Psoas muscle (tissue), 8 donors: Measurements from ENCODE around the gene ADGRE1. TPM values are rescaled to one million over a fixed set of nuclear protein-coding genes. Genes with fewer than 3 reads are reported as not detected.

ENCODE experiments used
- ATAC-seq, 4 donors: fragments of 200-7000 bp; cut with Tn5 transposase; one replicate each; pipeline ENCODE4 v1.9.1; 2020; ENCODE audit warnings: moderate library complexity in 3 of 4, mild to moderate bottlenecking in 2 of 4
- DNase-seq, 2 donors: peaks; one replicate each; pipeline ENCODE4 v3.0.0-alpha.2; 2020
- H3K27ac ChIP-seq: fragments of 200-600 bp; one replicate; pipeline ENCODE4 v1.8.0; 2022
- H3K27me3 ChIP-seq, 3 donors: fragments of 200-600 bp in 1 of 3; one replicate each; pipeline versions ENCODE4 v1.6.1 to v1.8.0; 2013 to 2022; ENCODE audit warnings: low read length in 2 of 3, mild to moderate bottlenecking in 2 of 3, moderate library complexity in 1 of 3; ENCODE audit not compliant: insufficient read depth in 3 of 3
- H3K36me3 ChIP-seq, 2 donors: fragments of 200-600 bp in 1 of 2; one replicate each; pipeline versions ENCODE4 v1.6.1 to v1.8.0; 2013 to 2022; ENCODE audit warnings: low read depth in 1 of 2, mild to moderate bottlenecking in 1 of 2, moderate library complexity in 1 of 2; ENCODE audit not compliant: insufficient read depth in 1 of 2
- H3K4me1 ChIP-seq: fragments of 200-600 bp; one replicate; pipeline ENCODE4 v1.8.0; 2022
- H3K4me3 ChIP-seq: fragments of 200-600 bp; one replicate; pipeline ENCODE4 v1.8.0; 2022; ENCODE audit warnings: mild to moderate bottlenecking
- H3K9me3 ChIP-seq: fragments of 200-600 bp; one replicate; pipeline ENCODE4 v1.8.0; 2022
- WGBS, 3 donors: extraction: QIAGEN DNeasy Blood & Tissue Kit; methylation state at CpG; one replicate each; pipeline versions ENCODE4 v1.1.6 to v1.1.7; 2013; 5-methylcytosine and 5-hydroxymethylcytosine counted together
- intact Hi-C, 2 donors: fragments of 100-400 bp; cut with DNase I; formaldehyde crosslinking; loops; one replicate each; pipeline versions ENCODE4 v1.11.0 to v1.14.2; 2022
- polyA plus RNA-seq, 3 donors: library from polyadenylated mRNA; stranded (reverse); fragments of 200-250 nt; gene quantifications; one replicate each; pipeline ENCODE4 v1.2.3, GENCODE V29; 2013
- total RNA-seq, 4 donors: library from RNA; stranded (reverse); fragmentation: NEBNext Ultra II Directional in 2 of 4; extraction: Animal tissue kit (Norgen Biotek cat#: 25700) in 2 of 4; gene quantifications; one replicate each; pipeline versions ENCODE4 v1.2.1 to v1.2.4, GENCODE V29; 2021 to 2023
- TF ChIP-seq, protein P1 (sequence below): fragments of 200-600 bp; IDR thresholded peaks from one replicate; pipeline ENCODE4 v1.8.0; 2022; ENCODE audit warnings: antibody characterized with exemption
- donor health status: healthy with polysubstance abuse.
- donor health status: DM: no; HTN: no; CAD: no; lungs with moderate emphysema.
- donor health status: Bipolar disorder and iron deficiency.
- donor health status: healthy.
- donor health status: DM: yes; HTN: yes; CAD: no.
- donor health status: DM: no; HTN: no; CAD: no.
- donor health status: DM: no; HTN: no; CAD: no.
- donor health status: DM: yes; HTN: yes; CAD: no.

The ADGRE1 gene
- total and polyA plus RNA-seq, 7 donors, result 0.03 to 0.42 (median 0.22) TPM; not detected in 3

DNA sequence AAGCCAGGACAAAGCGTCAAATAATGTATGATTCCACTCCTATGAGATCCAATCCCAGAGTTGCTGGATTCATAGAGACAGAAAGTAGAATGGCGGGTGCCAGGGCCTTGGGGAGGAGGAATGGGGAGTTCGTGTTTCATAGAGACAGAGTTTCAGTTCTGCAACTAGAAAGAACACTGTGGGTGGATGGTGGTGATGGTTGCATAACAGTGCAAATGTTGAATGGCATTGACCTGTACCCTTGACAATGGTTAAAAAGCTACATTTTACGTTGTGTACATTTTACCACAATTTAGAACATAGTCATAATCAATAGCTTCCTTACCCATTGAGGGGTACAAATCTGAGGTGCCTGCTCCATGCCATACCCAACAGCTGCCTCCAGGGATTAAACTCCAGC lies 100.5 kb downstream of the ADGRE1 start:
- no peak for ATAC-seq
- TF ChIP-seq, protein P1, sequence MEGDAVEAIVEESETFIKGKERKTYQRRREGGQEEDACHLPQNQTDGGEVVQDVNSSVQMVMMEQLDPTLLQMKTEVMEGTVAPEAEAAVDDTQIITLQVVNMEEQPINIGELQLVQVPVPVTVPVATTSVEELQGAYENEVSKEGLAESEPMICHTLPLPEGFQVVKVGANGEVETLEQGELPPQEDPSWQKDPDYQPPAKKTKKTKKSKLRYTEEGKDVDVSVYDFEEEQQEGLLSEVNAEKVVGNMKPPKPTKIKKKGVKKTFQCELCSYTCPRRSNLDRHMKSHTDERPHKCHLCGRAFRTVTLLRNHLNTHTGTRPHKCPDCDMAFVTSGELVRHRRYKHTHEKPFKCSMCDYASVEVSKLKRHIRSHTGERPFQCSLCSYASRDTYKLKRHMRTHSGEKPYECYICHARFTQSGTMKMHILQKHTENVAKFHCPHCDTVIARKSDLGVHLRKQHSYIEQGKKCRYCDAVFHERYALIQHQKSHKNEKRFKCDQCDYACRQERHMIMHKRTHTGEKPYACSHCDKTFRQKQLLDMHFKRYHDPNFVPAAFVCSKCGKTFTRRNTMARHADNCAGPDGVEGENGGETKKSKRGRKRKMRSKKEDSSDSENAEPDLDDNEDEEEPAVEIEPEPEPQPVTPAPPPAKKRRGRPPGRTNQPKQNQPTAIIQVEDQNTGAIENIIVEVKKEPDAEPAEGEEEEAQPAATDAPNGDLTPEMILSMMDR, result no peak
- intact Hi-C loops, result no loop called here
- peaks cover 14% of the 10 kb centered on the region for H3K9me3 ChIP-seq
- H3K27ac ChIP-seq, result no peak overlapping the region
- no peak overlapping the region for H3K4me3 ChIP-seq
- WGBS, 3 donors, result 51 to 53% (median 51%) methylated on average over 4 of the region's 4 CpGs
- DNase-seq, result no peak
- H3K27me3 ChIP-seq, result no peaks in the 10 kb centered on the region
- no peaks in the 10 kb centered on the region for H3K4me1 ChIP-seq
- H3K36me3 ChIP-seq, result no peaks in the 10 kb centered on the region

- H3K4me3 ChIP-seq, result no peak overlapping the region
- TF ChIP-seq, protein P1, result no peak
- WGBS, 3 donors, result 33 to 58% (median 40%) methylated on average over 3 of the region's 3 CpGs
- intact Hi-C loops, result no loop called here
- H3K9me3 ChIP-seq, result peaks cover 14% of the 10 kb centered on the region
- H3K4me1 ChIP-seq, result no peaks in the 10 kb centered on the region
- DNase-seq (no peak), ATAC-seq (no peak)
- no peak overlapping the region for H3K27ac ChIP-seq
- no peaks in the 10 kb centered on the region for H3K36me3 ChIP-seq
- no peaks in the 10 kb centered on the region for H3K27me3 ChIP-seq
These were observed 100.9 kb downstream of the ADGRE1 start for GRCh38 chr19:6988257-6988656.

Other genes with a start within 250 kb of the ADGRE1 start
- under 1 TPM in 3 of 4 donors, not detected in 1; 0.06 to 0.81 (median 0.27) TPM for gene TNFSF14, start 217.4 kb upstream of the ADGRE1 start, total RNA-seq
- gene TNFSF14, start 217.4 kb upstream of the ADGRE1 start, polyA plus RNA-seq, result under 1 TPM; 0.01 to 0.34 (median 0.09) TPM
- gene C3, start 166.9 kb upstream of the ADGRE1 start, total RNA-seq, result 100 to 1,000 TPM in 2 of 4 donors, 10 to 100 TPM in 2; 78.6 to 120 (median 94.9) TPM
- 10 to 100 TPM; 37.7 to 88.8 (median 72.7) TPM for gene C3, start 166.9 kb upstream of the ADGRE1 start, polyA plus RNA-seq
- 10 to 100 TPM; 12.5 to 27.8 (median 21.3) TPM for gene GPR108, start 150.0 kb upstream of the ADGRE1 start, total RNA-seq
- 10 to 100 TPM; 19.3 to 25.7 (median 25.0) TPM for gene GPR108, start 150.0 kb upstream of the ADGRE1 start, polyA plus RNA-seq
- gene TRIP10, start 147.9 kb upstream of the ADGRE1 start, total RNA-seq, result 100 to 1,000 TPM; 215 to 264 (median 223) TPM
- gene TRIP10, start 147.9 kb upstream of the ADGRE1 start, polyA plus RNA-seq, result 100 to 1,000 TPM; 104 to 297 (median 234) TPM
- under 1 TPM in 1 of 4 donors, not detected in 3; 0.13 TPM for gene SH2D3A, start 120.1 kb upstream of the ADGRE1 start, total RNA-seq
- under 1 TPM; 0.07 to 0.17 (median 0.10) TPM for gene SH2D3A, start 120.1 kb upstream of the ADGRE1 start, polyA plus RNA-seq
- gene VAV1, start 114.9 kb upstream of the ADGRE1 start, total RNA-seq, result 1 to 10 TPM; 1.1 to 1.8 (median 1.7) TPM
- under 1 TPM; 0.20 to 0.39 (median 0.38) TPM for gene VAV1, start 114.9 kb upstream of the ADGRE1 start, polyA plus RNA-seq
- gene MBD3L2B, start 133.9 kb downstream of the ADGRE1 start, total RNA-seq, result not detected
- not detected for gene MBD3L2B, start 133.9 kb downstream of the ADGRE1 start, polyA plus RNA-seq
- not detected for gene MBD3L5, start 143.0 kb downstream of the ADGRE1 start, total RNA-seq
- gene MBD3L5, start 143.0 kb downstream of the ADGRE1 start, polyA plus RNA-seq, result not detected
- gene MBD3L4, start 152.6 kb downstream of the ADGRE1 start, total RNA-seq, result not detected
- gene MBD3L4, start 152.6 kb downstream of the ADGRE1 start, polyA plus RNA-seq, result not detected
- not detected for gene MBD3L2, start 161.7 kb downstream of the ADGRE1 start, total RNA-seq
- gene MBD3L2, start 161.7 kb downstream of the ADGRE1 start, polyA plus RNA-seq, result not detected
- not detected for gene MBD3L3, start 171.1 kb downstream of the ADGRE1 start, total RNA-seq
- not detected for gene MBD3L3, start 171.1 kb downstream of the ADGRE1 start, polyA plus RNA-seq
- gene ZNF557, start 182.1 kb downstream of the ADGRE1 start, total RNA-seq, result 1 to 10 TPM; 3.1 to 5.7 (median 3.6) TPM
- gene ZNF557, start 182.1 kb downstream of the ADGRE1 start, polyA plus RNA-seq, result 1 to 10 TPM in 2 of 3 donors, under 1 TPM in 1; 0.82 to 3.2 (median 1.3) TPM